PC-9 (cell line): ENCODE measurements around the gene PADI1.

Experiments
- CTCF ChIP-seq: fragments of 200-600 bp; sonication (generic); conservative IDR thresholded peaks from 2 replicates; pipeline ENCODE4 v1.6.1; 2017; ENCODE audit warnings: mixed run types, antibody characterized with exemption, mild to moderate bottlenecking, moderate library complexity
- EZH2 ChIP-seq: fragments of 200-600 bp; sonication (generic); IDR thresholded peaks from 2 replicates; pipeline ENCODE4 v1.8.0; 2017; ENCODE audit warnings: antibody characterized with exemption, low read depth

- TF ChIP-seq EZH2 (no peak), CTCF (no peak)
These were observed 87.6 kb downstream of the PADI1 start for GRCh38 chr1:17292299-17293160.
